ENCODE results near the gene PRDX6. TPM values are rescaled to one million over a fixed set of nuclear protein-coding genes. Genes with fewer than 3 reads are reported as not detected.

The PRDX6 gene
- total RNA-seq, 6 donors from 2014 or later: 94.3 to 330 (median 212) TPM

DNA sequence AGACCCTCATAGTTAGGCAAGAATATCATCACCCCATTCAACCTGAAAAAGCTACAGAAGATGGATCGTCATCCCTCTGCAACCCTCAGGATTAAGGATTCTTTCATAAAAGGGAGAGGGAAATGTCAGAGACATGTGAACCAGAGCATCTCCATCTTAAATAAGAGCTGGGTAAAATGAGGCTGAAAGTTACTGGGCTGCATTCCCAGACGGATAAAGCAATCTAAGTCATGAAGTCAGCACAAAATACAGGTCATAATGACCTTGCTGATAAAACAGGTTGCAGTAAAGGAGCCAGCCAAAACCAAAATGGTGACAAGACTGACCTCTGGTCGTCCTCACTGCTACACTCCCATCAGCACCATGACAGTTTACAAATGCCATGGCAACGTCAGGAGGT, 22.6 kb downstream of the PRDX6 start:
- TF ChIP-seq, protein P1, sequence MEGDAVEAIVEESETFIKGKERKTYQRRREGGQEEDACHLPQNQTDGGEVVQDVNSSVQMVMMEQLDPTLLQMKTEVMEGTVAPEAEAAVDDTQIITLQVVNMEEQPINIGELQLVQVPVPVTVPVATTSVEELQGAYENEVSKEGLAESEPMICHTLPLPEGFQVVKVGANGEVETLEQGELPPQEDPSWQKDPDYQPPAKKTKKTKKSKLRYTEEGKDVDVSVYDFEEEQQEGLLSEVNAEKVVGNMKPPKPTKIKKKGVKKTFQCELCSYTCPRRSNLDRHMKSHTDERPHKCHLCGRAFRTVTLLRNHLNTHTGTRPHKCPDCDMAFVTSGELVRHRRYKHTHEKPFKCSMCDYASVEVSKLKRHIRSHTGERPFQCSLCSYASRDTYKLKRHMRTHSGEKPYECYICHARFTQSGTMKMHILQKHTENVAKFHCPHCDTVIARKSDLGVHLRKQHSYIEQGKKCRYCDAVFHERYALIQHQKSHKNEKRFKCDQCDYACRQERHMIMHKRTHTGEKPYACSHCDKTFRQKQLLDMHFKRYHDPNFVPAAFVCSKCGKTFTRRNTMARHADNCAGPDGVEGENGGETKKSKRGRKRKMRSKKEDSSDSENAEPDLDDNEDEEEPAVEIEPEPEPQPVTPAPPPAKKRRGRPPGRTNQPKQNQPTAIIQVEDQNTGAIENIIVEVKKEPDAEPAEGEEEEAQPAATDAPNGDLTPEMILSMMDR (IDR thresholded peaks at IDR 0.05): no peak
- no peak for TF ChIP-seq POLR2A (IDR thresholded peaks at IDR 0.05)
- no peak for TF ChIP-seq EP300 (IDR thresholded peaks at IDR 0.05)
- no peak for TF ChIP-seq POLR2AphosphoS5 (IDR thresholded peaks at IDR 0.05)
- DNase-seq (no peak), ATAC-seq (ENCODE audit: low FRiP score in 2 of 2) (no peak)
- Histone ChIP-seq H3K27me3 (no peaks in the 10 kb centered on the region), H3K4me1 (no peaks in the 10 kb centered on the region), H3K27ac (no peak overlapping the region), H3K36me3 (no peaks in the 10 kb centered on the region), H3K9me3 (no peaks in the 10 kb centered on the region), H3K4me3 (no peak overlapping the region)
- WGBS, 2 donors: 76 to 86% methylated on average over 4 of the region's 4 CpGs

DNA sequence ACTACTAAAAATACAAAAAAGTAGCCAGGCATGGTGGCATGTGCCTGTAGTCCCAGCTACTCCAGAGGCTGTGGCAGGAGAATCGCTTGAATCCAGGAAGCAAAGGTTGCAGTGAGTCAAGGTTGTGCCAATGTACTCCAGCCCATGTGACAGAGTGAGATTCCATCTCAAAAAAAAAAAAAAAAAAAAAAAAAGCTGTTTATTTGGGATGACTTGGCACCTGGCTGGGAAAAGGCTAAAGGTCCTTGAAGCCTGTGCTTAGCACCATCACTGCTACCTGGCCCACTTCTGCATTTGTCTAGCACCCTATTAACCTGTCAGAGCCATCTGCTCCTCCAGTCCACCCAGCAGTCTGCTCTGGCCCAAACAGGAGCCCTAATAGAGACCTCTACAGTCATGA, 25.0 kb downstream of the PRDX6 start:
- no peak overlapping the region for H3K27ac ChIP-seq
- WGBS, 2 donors: 80% methylated on average over 1 of the region's 1 CpG
- no peak for ATAC-seq (ENCODE audit: low FRiP score in 2 of 2)

DNA sequence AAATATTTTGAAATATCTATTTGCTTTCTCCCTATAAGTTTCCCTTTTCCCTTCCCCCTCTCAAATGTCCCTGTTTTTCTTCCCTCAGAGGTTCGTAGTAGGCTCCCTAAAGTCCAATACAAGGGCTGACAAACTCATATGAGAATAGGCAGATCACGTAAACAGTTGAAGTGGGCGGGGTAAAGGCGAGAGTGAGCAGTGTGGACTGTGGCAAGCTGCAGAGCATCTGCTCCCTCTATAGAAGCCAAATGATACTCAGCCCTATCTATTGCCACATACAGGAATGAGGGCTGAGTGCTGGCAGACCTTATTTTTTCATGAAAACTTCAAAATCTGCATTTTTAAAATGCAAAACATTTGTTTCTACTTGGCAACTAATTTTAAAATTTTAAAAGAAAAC, 26.3 kb downstream of the PRDX6 start:
- Histone ChIP-seq H3K27me3 (no peaks in the 10 kb centered on the region), H3K4me3 (no peak overlapping the region), H3K9me3 (no peaks in the 10 kb centered on the region), H3K27ac (peak overlapping the region in 1 of 4 donors; percentile 48), H3K4me1 (peaks cover 0 to 8% (median 7%) of the 10 kb centered on the region in 4 donors), H3K36me3 (no peaks in the 10 kb centered on the region)
- ATAC-seq (ENCODE audit: low FRiP score in 2 of 2) (peak in 1 of 2 donors; percentile 56), DNase-seq (no peak)
- 54 to 59% methylated on average over 4 of the region's 4 CpGs for WGBS, 2 donors
- TF ChIP-seq, protein P1 (IDR thresholded peaks at IDR 0.05): no peak
- TF ChIP-seq POLR2A (IDR thresholded peaks at IDR 0.05) (no peak), POLR2AphosphoS5 (IDR thresholded peaks at IDR 0.05) (no peak), EP300 (IDR thresholded peaks at IDR 0.05) (no peak)

More for the DNA sequence above, 25.0 kb downstream of the PRDX6 start:
- Histone ChIP-seq H3K4me3 (no peak overlapping the region), H3K36me3 (no peaks in the 10 kb centered on the region), H3K4me1 (peaks cover 0 to 2% (median 0%) of the 10 kb centered on the region in 4 donors), H3K9me3 (no peaks in the 10 kb centered on the region), H3K27me3 (no peaks in the 10 kb centered on the region)
- TF ChIP-seq POLR2A (IDR thresholded peaks at IDR 0.05) (no peak), POLR2AphosphoS5 (IDR thresholded peaks at IDR 0.05) (no peak), EP300 (IDR thresholded peaks at IDR 0.05) (no peak)
- TF ChIP-seq, protein P1 (IDR thresholded peaks at IDR 0.05): no peak
- DNase-seq: no peak

DNA sequence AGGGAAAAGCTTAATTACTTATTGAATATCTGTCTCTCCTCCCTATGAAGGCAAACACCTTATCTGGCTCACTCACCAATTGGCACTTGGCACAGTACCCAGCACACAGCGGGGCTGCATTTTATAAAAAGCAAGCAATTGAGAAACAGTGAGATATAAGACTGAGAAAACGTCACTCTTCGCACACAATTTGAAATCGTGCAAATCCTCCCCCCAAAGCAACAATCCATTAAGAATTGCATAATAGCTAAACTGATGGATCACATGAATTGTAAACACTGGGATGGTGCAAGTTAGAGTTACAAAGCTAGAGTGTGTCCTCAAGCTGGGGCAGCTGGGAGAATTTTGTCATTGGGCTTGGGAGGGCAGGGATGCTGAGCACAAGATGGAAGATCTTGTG, 27.1 kb downstream of the PRDX6 start:
- Histone ChIP-seq H3K4me3 (no peak overlapping the region), H3K27ac (peak overlapping the region in 1 of 4 donors; percentile 5), H3K27me3 (no peaks in the 10 kb centered on the region), H3K4me1 (peaks cover 0 to 8% (median 7%) of the 10 kb centered on the region in 4 donors), H3K36me3 (no peaks in the 10 kb centered on the region), H3K9me3 (no peaks in the 10 kb centered on the region)
- DNase-seq (no peak), ATAC-seq (ENCODE audit: low FRiP score in 2 of 2) (no peak)
- WGBS, 2 donors: 73% methylated on average over 4 of the region's 4 CpGs
- TF ChIP-seq POLR2AphosphoS5 (IDR thresholded peaks at IDR 0.05): peak in 1 of 2 donors; percentile 12
- TF ChIP-seq EP300 (IDR thresholded peaks at IDR 0.05): no peak
- TF ChIP-seq, protein P1 (IDR thresholded peaks at IDR 0.05): no peak

DNA sequence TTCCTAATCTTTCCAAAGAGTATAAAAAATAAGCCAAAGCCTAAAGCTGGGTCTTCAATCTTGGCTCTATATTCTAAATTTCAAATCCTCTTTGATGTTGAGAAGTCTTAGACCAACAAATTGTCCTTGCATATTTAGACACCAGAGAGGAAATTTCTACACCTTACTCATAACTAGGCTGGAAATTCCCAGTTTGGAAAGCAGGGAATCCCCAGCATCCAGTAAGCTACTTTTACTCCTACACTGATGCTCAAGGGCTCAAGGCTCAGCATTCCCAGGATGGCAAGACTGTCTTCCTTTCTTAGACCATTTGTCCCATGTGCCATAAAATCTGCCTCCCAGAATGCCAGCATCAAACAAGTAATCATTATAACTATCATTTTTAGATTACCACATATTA, 28.3 kb downstream of the PRDX6 start:
- Histone ChIP-seq H3K27me3 (no peaks in the 10 kb centered on the region), H3K4me1 (peaks cover 0 to 8% (median 7%) of the 10 kb centered on the region in 4 donors), H3K36me3 (no peaks in the 10 kb centered on the region), H3K27ac (no peak overlapping the region), H3K4me3 (no peak overlapping the region), H3K9me3 (no peaks in the 10 kb centered on the region)
- no peak for DNase-seq
- ATAC-seq (ENCODE audit: low FRiP score in 2 of 2): no peak
- TF ChIP-seq, protein P1 (IDR thresholded peaks at IDR 0.05): no peak
- no peak for TF ChIP-seq POLR2AphosphoS5 (IDR thresholded peaks at IDR 0.05)
- no peak for TF ChIP-seq POLR2A (IDR thresholded peaks at IDR 0.05)
- no peak for TF ChIP-seq EP300 (IDR thresholded peaks at IDR 0.05)

Measured in upper lobe of left lung (tissue), 6 donors.